Renal pelvis (tissue), 12 donors: ENCODE data around the gene OR2L13. TPM values are rescaled to one million over a fixed set of nuclear protein-coding genes. Genes with fewer than 3 reads are reported as not detected.
"Not testable (repeated sequence)": the region's sequence is repeated elsewhere in the genome, so short reads cannot be mapped to it uniquely, and the experiment has no call there.

ENCODE experiments used
- DNase-seq: peaks from one replicate; pipeline ENCODE4 v3.0.0-alpha.2; 2013
- long read RNA-seq, 16 experiments: transcript quantifications; one replicate each; lab custom pipeline, GENCODE V29; 2026
- polyA plus RNA-seq, 3 donors: library from polyadenylated mRNA; unstranded; fragments of 120-200 nt; gene quantifications; one replicate each; pipeline ENCODE4 v1.2.1, GENCODE V29; 2013; ENCODE audit not compliant: insufficient read length in 3 of 3

OR2L13 gene, protein sequence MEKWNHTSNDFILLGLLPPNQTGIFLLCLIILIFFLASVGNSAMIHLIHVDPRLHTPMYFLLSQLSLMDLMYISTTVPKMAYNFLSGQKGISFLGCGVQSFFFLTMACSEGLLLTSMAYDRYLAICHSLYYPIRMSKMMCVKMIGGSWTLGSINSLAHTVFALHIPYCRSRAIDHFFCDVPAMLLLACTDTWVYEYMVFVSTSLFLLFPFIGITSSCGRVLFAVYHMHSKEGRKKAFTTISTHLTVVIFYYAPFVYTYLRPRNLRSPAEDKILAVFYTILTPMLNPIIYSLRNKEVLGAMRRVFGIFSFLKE
- not detected for polyA plus RNA-seq
- long read RNA-seq, donor 1, result 0 reads
- long read RNA-seq, donor 2, result 0 reads
- long read RNA-seq, donor 3, result 0 reads
- long read RNA-seq, donor 4, result 0 reads
- long read RNA-seq, donor 5, result 0 reads
- long read RNA-seq, donor 6, result 0 reads
- long read RNA-seq, donor 7, result 0 reads
- long read RNA-seq, donor 8, result 0 reads
- long read RNA-seq, donor 9, result 0 reads
- long read RNA-seq, donor 10, result 0 reads
- long read RNA-seq, donor 11, result 0 reads
- long read RNA-seq, donor 12, result 0 reads
- long read RNA-seq, donor 13, result 0 reads
- long read RNA-seq, donor 14, result 0 reads
- long read RNA-seq, donor 15, result 0 reads
- long read RNA-seq, donor 16, result 0 reads

GRCh38 chr1:248094884-248095283 lies at the start of gene OR2L13:
TSS of gene OR2L13 (plus strand) at chr1:248095184. CDS start at chr1:248099376, 4,192 bp downstream.
- no peak for DNase-seq

DNA sequence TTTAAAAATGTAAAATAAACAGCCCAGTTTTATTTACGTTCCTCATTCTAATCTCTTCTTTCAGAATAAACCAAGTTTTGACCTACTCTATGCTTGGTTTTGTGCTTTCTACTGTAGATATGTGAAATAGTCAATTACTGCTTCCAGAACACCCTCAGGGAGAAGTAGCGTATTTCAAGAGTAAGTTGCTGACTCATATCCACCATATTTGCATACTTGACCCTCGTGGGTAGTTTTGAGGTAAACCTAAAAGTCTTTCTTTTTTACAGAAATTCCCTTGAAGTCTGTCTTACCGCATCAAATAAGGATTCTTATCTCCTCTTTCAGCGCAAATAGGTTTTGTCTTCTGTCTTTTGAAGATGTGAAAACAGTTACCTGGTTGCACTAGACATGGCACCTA lies 49.8 kb upstream of the OR2L13 start:
- DNase-seq, result no peak

DNA sequence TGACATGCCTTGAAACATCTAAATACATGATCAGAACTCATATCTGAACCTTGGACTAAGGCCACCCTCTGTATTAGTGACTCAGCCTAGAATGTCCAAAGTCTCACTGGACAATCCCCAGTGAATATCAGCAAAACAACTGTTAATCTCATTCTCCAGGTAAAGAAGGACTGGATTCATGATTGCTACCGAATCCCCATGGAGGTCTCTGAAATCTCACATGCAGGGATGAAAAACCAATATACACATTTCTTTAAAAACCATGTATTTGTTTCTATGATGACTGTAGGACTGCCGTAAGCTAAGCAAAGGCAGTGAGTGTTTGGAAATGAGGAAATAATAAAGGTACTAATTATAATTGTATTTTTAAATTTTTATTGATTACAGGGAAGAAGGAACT lies 48.4 kb upstream of the OR2L13 start, which contains the start of gene OR2L3:
Gene OR2L3 (plus strand): TSS at position 301 of the 400 bp plus-strand sequence. CDS start 13,846 bp downstream, outside the sequence.
- no peak for DNase-seq

DNA sequence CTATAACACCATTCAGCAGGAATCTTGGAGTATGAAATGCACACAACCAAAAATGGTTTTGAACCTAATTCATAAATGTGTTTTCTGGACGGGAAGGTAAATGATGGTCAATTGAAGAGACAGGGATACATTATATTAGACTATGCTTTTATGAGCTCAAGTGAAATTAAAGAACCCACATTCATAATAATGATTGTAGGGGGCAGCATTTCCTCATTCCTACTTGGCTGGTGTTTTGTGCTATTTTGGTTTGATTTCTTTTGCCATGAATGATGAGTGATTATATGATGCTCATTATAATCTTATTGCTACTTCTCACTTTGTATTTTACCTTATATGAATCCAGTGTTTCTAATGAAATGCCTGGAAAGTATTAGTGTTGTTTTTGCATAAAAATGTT lies 48.0 kb upstream of the OR2L13 start:
- DNase-seq, result no peak

GRCh38 chr1:248054671-248055070 lies 40.3 kb upstream of the OR2L13 start:
- DNase-seq, result no peak

- DNase-seq, result no peak
Observed at GRCh38 chr1:248055261-248055660, 39.7 kb upstream of the OR2L13 start.

DNA sequence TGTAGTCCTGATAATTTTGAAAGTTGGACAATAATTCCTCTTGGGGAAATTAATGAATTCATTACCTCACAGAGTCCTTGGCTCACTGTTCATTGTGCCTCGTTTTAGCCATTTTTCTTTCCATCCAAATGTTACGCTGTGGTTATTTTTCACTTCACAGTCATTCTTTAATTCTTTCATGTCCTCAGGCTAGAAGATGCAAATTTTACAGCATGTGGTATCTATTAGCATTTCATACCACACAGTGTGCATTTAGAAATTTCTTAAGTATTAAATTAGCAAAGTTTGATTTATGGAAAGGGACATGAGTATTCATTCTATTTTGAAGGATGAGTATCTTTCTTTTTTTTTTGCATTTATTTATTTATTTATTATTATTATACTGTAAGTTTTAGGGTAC lies 29.9 kb upstream of the OR2L13 start:
- no peak for DNase-seq

DNA sequence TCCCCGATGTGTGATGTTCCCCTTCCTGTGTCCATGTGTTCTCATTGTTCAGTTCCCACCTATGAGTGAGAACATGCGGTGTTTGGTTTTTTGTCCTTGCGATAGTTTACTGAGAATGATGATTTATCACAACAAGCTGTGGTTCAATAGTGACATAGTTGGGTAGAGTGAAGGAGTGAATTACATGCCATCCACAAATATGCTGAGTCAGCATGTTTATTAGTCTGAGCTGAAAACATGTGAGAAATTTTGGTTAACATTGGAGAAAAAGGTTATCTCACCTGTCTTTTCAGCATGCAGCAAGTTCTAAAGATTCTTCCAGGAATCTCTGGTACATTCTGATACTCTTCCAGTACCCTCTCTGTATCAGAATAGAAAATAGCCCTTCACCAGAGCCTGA lies 29.4 kb upstream of the OR2L13 start:
- DNase-seq, result no peak

GRCh38 chr1:248083864-248084263 lies 11.1 kb upstream of the OR2L13 start:
- not testable (repeated sequence) for DNase-seq

GRCh38 chr1:248098529-248098928 lies 3.5 kb downstream of the OR2L13 start:
- DNase-seq, result no peak

GRCh38 chr1:248102847-248103246 lies 7.9 kb downstream of the OR2L13 start:
- no peak for DNase-seq

- DNase-seq, result no peak
Observed at GRCh38 chr1:248111157-248111556, 16.2 kb downstream of the OR2L13 start.

- no peak for DNase-seq
Observed at GRCh38 chr1:248114890-248115289, 19.9 kb downstream of the OR2L13 start.

DNA sequence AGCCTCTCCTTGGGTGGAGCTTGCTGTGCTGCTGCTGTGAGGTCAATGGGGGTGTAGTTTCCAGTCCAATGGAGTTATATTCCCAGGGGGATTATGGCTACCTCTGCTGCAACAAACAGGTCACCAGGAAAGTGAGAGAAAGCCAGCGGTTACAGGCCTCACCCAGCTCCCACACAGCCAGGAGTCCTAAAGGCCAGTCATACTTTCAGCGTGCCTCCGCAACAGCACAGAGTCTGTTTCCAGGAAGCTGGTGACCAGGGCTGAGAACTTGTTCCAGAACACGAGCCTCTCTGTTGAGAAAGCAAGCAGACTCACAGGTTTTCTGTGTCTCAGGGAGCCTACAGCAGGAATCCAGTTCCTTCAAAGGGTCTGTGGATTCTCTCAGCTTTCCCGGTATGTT lies 32.7 kb downstream of the OR2L13 start:
- DNase-seq, result no peak

- no peak for DNase-seq
Observed at GRCh38 chr1:248136811-248137210, 41.8 kb downstream of the OR2L13 start.

- DNase-seq, result no peak
Observed at GRCh38 chr1:248140846-248141245, 45.9 kb downstream of the OR2L13 start.

DNA sequence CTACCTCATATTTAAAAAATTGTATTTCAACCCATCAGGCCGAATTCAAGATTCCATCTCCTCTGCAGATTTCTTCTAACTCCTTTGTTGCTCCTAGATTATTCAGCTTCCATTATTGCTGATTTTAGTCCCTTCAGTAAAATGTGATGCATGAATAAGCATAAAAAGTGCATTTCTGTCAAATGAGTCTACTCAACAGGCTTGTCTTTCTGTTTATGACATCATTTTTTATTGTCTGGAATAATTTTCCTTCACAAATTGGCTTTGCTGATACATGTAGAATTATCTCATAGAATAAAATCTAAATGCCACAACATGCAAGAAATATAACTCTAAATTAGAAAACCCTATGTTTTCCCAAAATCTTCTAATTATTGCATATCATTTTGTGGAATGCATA lies 48.3 kb downstream of the OR2L13 start:
- no peak for DNase-seq

GRCh38 chr1:248144513-248145198 lies 49.7 kb downstream of the OR2L13 start, which contains the start of gene OR2M5:
TSS of gene OR2M5 (plus strand) at chr1:248145148. CDS start at chr1:248145148, 0 bp downstream.
- no peak for DNase-seq
